HCT116 (cell line): Measurements from ENCODE around the gene DVL1. TPM values are rescaled to one million over a fixed set of nuclear protein-coding genes. Genes with fewer than 3 reads are reported as not detected.

Source experiments
- ATAC-seq: fragments of 200-7000 bp; cut with Tn5 transposase; 2 replicates; pipeline ENCODE4 v1.9.1; 2020; ENCODE audit warnings: mild to moderate bottlenecking, moderate library complexity
- BruUV-seq: library from RNA; stranded (reverse); fragments of 400-500 nt; replicated peaks from 2 replicates; lab custom pipeline; 2021; lab: Mats Ljungman, UMichigan
- CTCF ChIA-PET: fragments of 300-600 bp; sonication (Branson Sonifier 250); formaldehyde crosslinking; loops from one replicate; lab custom pipeline; 2021; ENCODE audit warnings: antibody characterized with exemption; lab: Charles Lee
- POLR2A ChIA-PET: fragments of 300-600, 350-600 bp; sonication (Branson Sonifier 250); formaldehyde crosslinking; loops from one replicate; lab custom pipeline; 2021; ENCODE audit warnings: antibody characterized with exemption; lab: Charles Lee
- RAD21 ChIA-PET, 2 experiments: fragments of 300-600 bp; sonication (Branson Sonifier 250); formaldehyde crosslinking; loops; one replicate each; lab custom pipeline; 2023; ENCODE audit warnings: low total read pairs in 2 of 2; ENCODE audit not compliant: uncharacterized antibody in 2 of 2, unreplicated experiment in 2 of 2, low non-redundant PET in 1 of 2; lab: Charles Lee
- DNase-seq: peaks from one replicate; pipeline ENCODE4 v3.0.0-alpha.2; 2010; ENCODE audit warnings: low read depth, low spot score
- H2AFZ ChIP-seq: fragments of 200-600 bp; shearing (Covaris generic), sonication (generic); 2 replicates; pipeline ENCODE4 v1.6.1; 2017; ENCODE audit warnings: low read depth, mixed run types, mixed read lengths, antibody characterized with exemption, low read length; ENCODE audit not compliant: poor library complexity, severe bottlenecking
- H3K27ac ChIP-seq: 2 replicates; pipeline ENCODE4 v1.5.1; 2012; ENCODE audit warnings: low read depth, low read length
- H3K27me3 ChIP-seq: fragments of 200-600 bp; sonication (generic); 2 replicates; pipeline ENCODE4 v1.6.1; 2016; ENCODE audit warnings: mixed run types, low read length, mixed read lengths; ENCODE audit not compliant: insufficient read depth
- H3K36me3 ChIP-seq, 2 experiments: fragments of 200-500 bp in 1 of 2; fragments of 200-600 bp in 1 of 2; sonication (Bioruptor generic) in 1 of 2; sonication (generic) in 1 of 2; 2 replicates each; pipeline versions ENCODE4 v1.5.1 to v1.6.1; 2014 to 2016; ENCODE audit warnings: low read length in 2 of 2, inconsistent platforms in 1 of 2, mixed read lengths in 1 of 2, mixed run types in 1 of 2; ENCODE audit not compliant: insufficient read depth in 2 of 2, control insufficient read depth in 1 of 2
- H3K4me1 ChIP-seq, 2 experiments: fragments of 200-600 bp in 1 of 2; sonication (generic) in 1 of 2; 2 replicates each; pipeline versions ENCODE4 v1.5.1 to v1.6.1; 2012 to 2017; ENCODE audit warnings: low read length in 2 of 2, inconsistent platforms in 1 of 2, mild to moderate bottlenecking in 1 of 2, mixed read lengths in 1 of 2, mixed run types in 1 of 2, moderate library complexity in 1 of 2; ENCODE audit not compliant: insufficient read depth in 2 of 2, control insufficient read depth in 1 of 2
- H3K4me2 ChIP-seq: fragments of 200-600 bp; sonication (generic); 2 replicates; pipeline ENCODE4 v1.6.1; 2017; ENCODE audit warnings: mixed run types, low read length, mixed read lengths
- H3K4me3 ChIP-seq, 2 experiments: fragments of 200-600 bp in 1 of 2; sonication (generic) in 1 of 2; replicated peaks in 1 of 2; 2 replicates each; pipeline ENCODE4 v1.5.1; 2011 to 2016; ENCODE audit warnings: low read length in 2 of 2, control low read depth in 1 of 2, low read depth in 1 of 2, mild to moderate bottlenecking in 1 of 2, mixed read lengths in 1 of 2, mixed run types in 1 of 2
- H3K79me2 ChIP-seq: fragments of 200-600 bp; sonication (generic); 2 replicates; pipeline ENCODE4 v1.6.1; 2017; ENCODE audit warnings: mild to moderate bottlenecking, mixed run types, low read length, moderate library complexity, mixed read lengths; ENCODE audit not compliant: insufficient read depth
- H3K9ac ChIP-seq: fragments of 200-600 bp; sonication (generic); 2 replicates; pipeline ENCODE4 v1.6.1; 2016; ENCODE audit warnings: low read length, mixed read lengths
- H3K9me2 ChIP-seq: fragments of 200-600 bp; sonication (generic), shearing (Covaris generic); 2 replicates; pipeline ENCODE4 v1.6.1; 2017; ENCODE audit warnings: mixed run types, mild to moderate bottlenecking, moderate library complexity; ENCODE audit not compliant: insufficient read depth
- H3K9me3 ChIP-seq, 2 experiments: fragments of 200-500 bp in 1 of 2; fragments of 200-600 bp in 1 of 2; sonication (Bioruptor generic) in 1 of 2; sonication (generic) in 1 of 2; 2 replicates each; pipeline ENCODE4 v1.6.1; 2014 to 2017; ENCODE audit warnings: low read length in 2 of 2, mixed read lengths in 2 of 2, inconsistent platforms in 1 of 2, low read depth in 1 of 2, mild to moderate bottlenecking in 1 of 2, mixed run types in 1 of 2, moderate library complexity in 1 of 2; ENCODE audit not compliant: control insufficient read depth in 1 of 2, insufficient read depth in 1 of 2
- H4K20me1 ChIP-seq: fragments of 200-600 bp; sonication (generic), shearing (Covaris generic); 2 replicates; pipeline ENCODE4 v1.6.1; 2017; ENCODE audit warnings: mixed run types, mild to moderate bottlenecking, moderate library complexity; ENCODE audit not compliant: insufficient read depth
- CBX3 ChIP-seq: IDR thresholded peaks from 2 replicates; pipeline ENCODE4 v1.6.1; 2012; ENCODE audit warnings: low read depth
- CEBPB ChIP-seq: IDR thresholded peaks from 2 replicates; pipeline ENCODE4 v1.6.1; 2012; ENCODE audit warnings: low read depth
- ELF1 ChIP-seq: IDR thresholded peaks from 2 replicates; pipeline ENCODE4 v1.6.1; 2012; ENCODE audit warnings: low read depth, borderline replicate concordance
- POLR2A ChIP-seq: IDR thresholded peaks from 2 replicates; pipeline ENCODE4 v1.7.0; 2011; ENCODE audit warnings: borderline replicate concordance; ENCODE audit not compliant: insufficient read depth, insufficient read length; ENCODE audit errors: extremely low read depth
- RAD21 ChIP-seq: IDR thresholded peaks from 2 replicates; pipeline ENCODE4 v1.6.1; 2012; ENCODE audit warnings: low read depth, mild to moderate bottlenecking
- SIN3A ChIP-seq: IDR thresholded peaks from 2 replicates; pipeline ENCODE4 v1.6.1; 2012; ENCODE audit warnings: low read depth
- SP1 ChIP-seq: IDR thresholded peaks from 2 replicates; pipeline ENCODE4 v1.6.1; 2012; ENCODE audit warnings: low read depth
- SRF ChIP-seq: IDR thresholded peaks from 2 replicates; pipeline ENCODE4 v1.6.1; 2012; ENCODE audit warnings: low read depth
- TCF7L2 ChIP-seq: IDR thresholded peaks from 2 replicates; pipeline ENCODE4 v1.7.0; 2011; ENCODE audit warnings: borderline replicate concordance, inconsistent platforms; ENCODE audit not compliant: insufficient read depth, insufficient read length; ENCODE audit errors: extremely low read depth
- YY1 ChIP-seq: IDR thresholded peaks from 2 replicates; pipeline ENCODE4 v1.6.1; 2011; ENCODE audit warnings: low read length, low read depth, moderate library complexity, mild to moderate bottlenecking; ENCODE audit not compliant: insufficient replicate concordance; ENCODE audit errors: extremely low read depth
- ZNF274 ChIP-seq: fragments of 200-500 bp; sonication (Bioruptor generic); IDR thresholded peaks from 2 replicates; pipeline ENCODE4 v1.6.1; 2014; ENCODE audit warnings: mild to moderate bottlenecking, low read depth, low read length, inconsistent platforms
- intact Hi-C: fragments of 100-400 bp; cut with micrococcal nuclease; formaldehyde crosslinking; loops from 2 replicates; pipeline ENCODE4 v1.10.0; 2022
- total RNA-seq: library from RNA; stranded (reverse); gene quantifications from one replicate; pipeline ENCODE4 v1.2.1, GENCODE V29; 2021; ENCODE audit not compliant: unreplicated experiment
- TF ChIP-seq, protein P1 (sequence below): IDR thresholded peaks from 2 replicates; pipeline ENCODE4 v1.6.1; 2011; ENCODE audit warnings: mild to moderate bottlenecking, low read length, moderate library complexity; ENCODE audit not compliant: insufficient replicate concordance; ENCODE audit errors: extremely low read depth
- TF ChIP-seq, protein P2 (sequence below), 3 experiments: fragments of 200-600 bp in 1 of 3; sonication (generic) in 1 of 3; IDR thresholded peaks in 2 of 3; conservative IDR thresholded peaks in 1 of 3; 2 replicates each; pipeline ENCODE4 v1.5.1; 2012 to 2017; ENCODE audit warnings: low read depth in 2 of 3, low read length in 2 of 3, antibody characterized with exemption in 1 of 3, borderline replicate concordance in 1 of 3, control low read depth in 1 of 3, mild to moderate bottlenecking in 1 of 3, mixed read lengths in 1 of 3, mixed run types in 1 of 3, moderate library complexity in 1 of 3; ENCODE audit not compliant: insufficient read depth in 1 of 3
- TF ChIP-seq, protein P3 (sequence below): IDR thresholded peaks from 2 replicates; pipeline ENCODE4 v1.6.1; 2012; ENCODE audit warnings: low read depth
- TF ChIP-seq, protein P4 (sequence below): IDR thresholded peaks from 2 replicates; pipeline ENCODE4 v1.6.1; 2012

The DVL1 gene
- total RNA-seq, 1 experiment from 2014 or later: 160 TPM

DNA sequence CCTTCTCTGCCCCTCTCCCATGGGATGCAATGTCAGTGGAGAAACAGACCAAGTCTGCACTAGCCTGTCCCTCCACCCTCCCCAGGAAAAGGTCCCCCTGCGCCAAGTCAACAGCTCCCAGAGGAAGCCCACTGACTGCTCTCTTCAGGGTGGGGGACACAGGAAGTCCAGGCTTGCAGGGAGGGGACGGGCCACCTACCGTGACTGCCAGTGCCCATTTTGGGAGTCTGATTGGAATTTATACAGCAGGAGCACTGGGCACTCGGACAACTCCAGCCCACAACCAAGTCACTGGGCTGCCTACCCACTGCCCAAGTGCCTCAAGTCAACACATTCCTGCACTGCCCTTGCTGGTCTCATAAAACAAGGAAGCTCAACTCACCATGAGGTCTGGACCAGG is 43.8 kb upstream of the DVL1 start:
- ATAC-seq: no peak
- Histone ChIP-seq H2AFZ (no peak overlapping the region), H4K20me1 (peaks cover 12% of the 10 kb centered on the region; the same call in 1 of the 2 replicates), H3K4me1 (peaks cover 0 to 10% of the 10 kb centered on the region in 2 experiments; a peak in 3 of 4 replicates), H3K4me3 (no peak overlapping the region), H3K9ac (no peak overlapping the region), H3K36me3 (peaks cover 62 to 80% of the 10 kb centered on the region in 2 experiments), H3K27me3 (no peaks in the 10 kb centered on the region), H3K4me2 (no peak overlapping the region), H3K9me3 (no peaks in the 10 kb centered on the region), H3K9me2 (no peaks in the 10 kb centered on the region), H3K79me2 (peaks cover 79% of the 10 kb centered on the region), H3K27ac (no peak overlapping the region)
- TF ChIP-seq SRF (no peak), RAD21 (no peak), CEBPB (no peak), ZNF274 (no peak), SP1 (no peak), POLR2A (no peak), CBX3 (no peak), SIN3A (no peak), ELF1 (no peak), YY1 (no peak), TCF7L2 (no peak)
- TF ChIP-seq, protein P1, sequence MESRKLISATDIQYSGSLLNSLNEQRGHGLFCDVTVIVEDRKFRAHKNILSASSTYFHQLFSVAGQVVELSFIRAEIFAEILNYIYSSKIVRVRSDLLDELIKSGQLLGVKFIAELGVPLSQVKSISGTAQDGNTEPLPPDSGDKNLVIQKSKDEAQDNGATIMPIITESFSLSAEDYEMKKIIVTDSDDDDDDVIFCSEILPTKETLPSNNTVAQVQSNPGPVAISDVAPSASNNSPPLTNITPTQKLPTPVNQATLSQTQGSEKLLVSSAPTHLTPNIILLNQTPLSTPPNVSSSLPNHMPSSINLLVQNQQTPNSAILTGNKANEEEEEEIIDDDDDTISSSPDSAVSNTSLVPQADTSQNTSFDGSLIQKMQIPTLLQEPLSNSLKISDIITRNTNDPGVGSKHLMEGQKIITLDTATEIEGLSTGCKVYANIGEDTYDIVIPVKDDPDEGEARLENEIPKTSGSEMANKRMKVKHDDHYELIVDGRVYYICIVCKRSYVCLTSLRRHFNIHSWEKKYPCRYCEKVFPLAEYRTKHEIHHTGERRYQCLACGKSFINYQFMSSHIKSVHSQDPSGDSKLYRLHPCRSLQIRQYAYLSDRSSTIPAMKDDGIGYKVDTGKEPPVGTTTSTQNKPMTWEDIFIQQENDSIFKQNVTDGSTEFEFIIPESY: no peak
- TF ChIP-seq, protein P2, sequence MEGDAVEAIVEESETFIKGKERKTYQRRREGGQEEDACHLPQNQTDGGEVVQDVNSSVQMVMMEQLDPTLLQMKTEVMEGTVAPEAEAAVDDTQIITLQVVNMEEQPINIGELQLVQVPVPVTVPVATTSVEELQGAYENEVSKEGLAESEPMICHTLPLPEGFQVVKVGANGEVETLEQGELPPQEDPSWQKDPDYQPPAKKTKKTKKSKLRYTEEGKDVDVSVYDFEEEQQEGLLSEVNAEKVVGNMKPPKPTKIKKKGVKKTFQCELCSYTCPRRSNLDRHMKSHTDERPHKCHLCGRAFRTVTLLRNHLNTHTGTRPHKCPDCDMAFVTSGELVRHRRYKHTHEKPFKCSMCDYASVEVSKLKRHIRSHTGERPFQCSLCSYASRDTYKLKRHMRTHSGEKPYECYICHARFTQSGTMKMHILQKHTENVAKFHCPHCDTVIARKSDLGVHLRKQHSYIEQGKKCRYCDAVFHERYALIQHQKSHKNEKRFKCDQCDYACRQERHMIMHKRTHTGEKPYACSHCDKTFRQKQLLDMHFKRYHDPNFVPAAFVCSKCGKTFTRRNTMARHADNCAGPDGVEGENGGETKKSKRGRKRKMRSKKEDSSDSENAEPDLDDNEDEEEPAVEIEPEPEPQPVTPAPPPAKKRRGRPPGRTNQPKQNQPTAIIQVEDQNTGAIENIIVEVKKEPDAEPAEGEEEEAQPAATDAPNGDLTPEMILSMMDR (IDR thresholded peaks at IDR 0.05 in 2 of 3, conservative IDR thresholded peaks at IDR 0.05 in 1 of 3; ENCODE audit: borderline replicate concordance in 1 of 3, insufficient read depth in 1 of 3, low read depth in 2 of 3, low read length in 2 of 3): no peak
- TF ChIP-seq, protein P3, sequence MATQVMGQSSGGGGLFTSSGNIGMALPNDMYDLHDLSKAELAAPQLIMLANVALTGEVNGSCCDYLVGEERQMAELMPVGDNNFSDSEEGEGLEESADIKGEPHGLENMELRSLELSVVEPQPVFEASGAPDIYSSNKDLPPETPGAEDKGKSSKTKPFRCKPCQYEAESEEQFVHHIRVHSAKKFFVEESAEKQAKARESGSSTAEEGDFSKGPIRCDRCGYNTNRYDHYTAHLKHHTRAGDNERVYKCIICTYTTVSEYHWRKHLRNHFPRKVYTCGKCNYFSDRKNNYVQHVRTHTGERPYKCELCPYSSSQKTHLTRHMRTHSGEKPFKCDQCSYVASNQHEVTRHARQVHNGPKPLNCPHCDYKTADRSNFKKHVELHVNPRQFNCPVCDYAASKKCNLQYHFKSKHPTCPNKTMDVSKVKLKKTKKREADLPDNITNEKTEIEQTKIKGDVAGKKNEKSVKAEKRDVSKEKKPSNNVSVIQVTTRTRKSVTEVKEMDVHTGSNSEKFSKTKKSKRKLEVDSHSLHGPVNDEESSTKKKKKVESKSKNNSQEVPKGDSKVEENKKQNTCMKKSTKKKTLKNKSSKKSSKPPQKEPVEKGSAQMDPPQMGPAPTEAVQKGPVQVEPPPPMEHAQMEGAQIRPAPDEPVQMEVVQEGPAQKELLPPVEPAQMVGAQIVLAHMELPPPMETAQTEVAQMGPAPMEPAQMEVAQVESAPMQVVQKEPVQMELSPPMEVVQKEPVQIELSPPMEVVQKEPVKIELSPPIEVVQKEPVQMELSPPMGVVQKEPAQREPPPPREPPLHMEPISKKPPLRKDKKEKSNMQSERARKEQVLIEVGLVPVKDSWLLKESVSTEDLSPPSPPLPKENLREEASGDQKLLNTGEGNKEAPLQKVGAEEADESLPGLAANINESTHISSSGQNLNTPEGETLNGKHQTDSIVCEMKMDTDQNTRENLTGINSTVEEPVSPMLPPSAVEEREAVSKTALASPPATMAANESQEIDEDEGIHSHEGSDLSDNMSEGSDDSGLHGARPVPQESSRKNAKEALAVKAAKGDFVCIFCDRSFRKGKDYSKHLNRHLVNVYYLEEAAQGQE: no peak
- TF ChIP-seq, protein P4, sequence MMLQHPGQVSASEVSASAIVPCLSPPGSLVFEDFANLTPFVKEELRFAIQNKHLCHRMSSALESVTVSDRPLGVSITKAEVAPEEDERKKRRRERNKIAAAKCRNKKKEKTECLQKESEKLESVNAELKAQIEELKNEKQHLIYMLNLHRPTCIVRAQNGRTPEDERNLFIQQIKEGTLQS: no peak
- no peak for DNase-seq
- RAD21 ChIA-PET: no interaction called here
- intact Hi-C loops: no loop called here
- no TSS peak for BruUV-seq
- POLR2A ChIA-PET: no interaction called here
- CTCF ChIA-PET: no interaction called here
